Pancreas (tissue), 10 donors: ENCODE measurements around the gene RING1. TPM values are rescaled to one million over a fixed set of nuclear protein-coding genes. Genes with fewer than 3 reads are reported as not detected.
A peak's percentile ranks its signal among the peaks of the same experiment; 100 is the strongest.

Experiments
- ATAC-seq, 4 donors: fragments of 200-7000 bp; cut with Tn5 transposase; one replicate each; pipeline versions ENCODE4 v1.8.0 to v1.9.1; 2020; ENCODE audit warnings: mild to moderate bottlenecking in 4 of 4, moderate library complexity in 4 of 4
- DNase-seq, 6 donors: peaks; one replicate each; pipeline ENCODE4 v3.0.0-alpha.2; 2020
- FAIRE-seq: peaks from 2 replicates; lab custom pipeline; 2012; peaks lifted over from hg19 to GRCh38; lab: Jason Lieb, UNC
- H3K27ac ChIP-seq, 4 donors: fragments of 200-600 bp; sonication (generic); 1 replicate in 3 of 4; 2 replicates in 1 of 4; pipeline versions ENCODE4 v1.5.0 to v1.8.0; 2020
- H3K27me3 ChIP-seq, 4 donors: fragments of 200-600 bp; one replicate each; pipeline ENCODE4 v1.8.0; 2021
- H3K36me3 ChIP-seq, 3 donors: fragments of 200-600 bp; sonication (generic) in 1 of 3; one replicate each; pipeline versions ENCODE4 v1.5.0 to v1.8.0; 2020 to 2021
- H3K4me1 ChIP-seq, 3 donors: fragments of 200-600 bp; one replicate each; pipeline ENCODE4 v1.8.0; 2021
- H3K4me3 ChIP-seq, 4 donors: fragments of 200-600 bp; sonication (generic) in 2 of 4; one replicate each; pipeline versions ENCODE4 v1.5.0 to v1.8.0; 2020 to 2021
- H3K9me3 ChIP-seq, 4 donors: fragments of 200-600 bp; one replicate each; pipeline ENCODE4 v1.8.0; 2021
- whole genome bisulfite sequencing, 2 donors: extraction: QIAGEN DNeasy Blood & Tissue Kit; methylation state at CpG; one replicate each; pipeline ENCODE4 v1.1.7; 2013; 5-methylcytosine and 5-hydroxymethylcytosine counted together
- intact Hi-C, 3 donors: fragments of 100-400 bp; cut with DNase I; formaldehyde crosslinking; loops; one replicate each; pipeline versions ENCODE4 v1.11.1 to v1.14.2; 2022
- polyA plus RNA-seq, 2 donors: library from polyadenylated mRNA; stranded (reverse); fragments of 200-250 nt; gene quantifications; one replicate each; pipeline ENCODE4 v1.2.3, GENCODE V29; 2013
- total RNA-seq, 6 donors: library from RNA; stranded (reverse); fragmentation: NEBNext Ultra II Directional in 4 of 6; extraction: Animal tissue kit (Norgen Biotek cat#: 25700) in 4 of 6; gene quantifications; one replicate each; pipeline versions ENCODE4 v1.2.1 to v1.2.4, GENCODE V29; 2021 to 2023
- TF ChIP-seq, protein P1 (sequence below), 4 donors: fragments of 200-600 bp; sonication (generic) in 3 of 4; IDR thresholded peaks; one replicate each; pipeline versions ENCODE4 v1.5.0 to v1.8.0; 2021; ENCODE audit warnings: antibody characterized with exemption in 4 of 4
- donor health status: healthy with polysubstance abuse.
- donor health status: DM: no; HTN: no; CAD: no; lungs with moderate emphysema.
- donor health status: DM: no; HTN: no; CAD: no.
- donor health status: control.
- donor health status: control.
- donor health status: Bipolar disorder and iron deficiency.
- donor health status: DM: yes; HTN: yes; CAD: no.
- donor health status: DM: no; HTN: no; CAD: no.
- donor health status: DM: no; HTN: no; CAD: no.
- donor health status: DM: yes; HTN: yes; CAD: no.

Gene RING1
- total and polyA plus RNA-seq, 8 donors: 15.0 to 57.6 (median 22.1) TPM

DNA sequence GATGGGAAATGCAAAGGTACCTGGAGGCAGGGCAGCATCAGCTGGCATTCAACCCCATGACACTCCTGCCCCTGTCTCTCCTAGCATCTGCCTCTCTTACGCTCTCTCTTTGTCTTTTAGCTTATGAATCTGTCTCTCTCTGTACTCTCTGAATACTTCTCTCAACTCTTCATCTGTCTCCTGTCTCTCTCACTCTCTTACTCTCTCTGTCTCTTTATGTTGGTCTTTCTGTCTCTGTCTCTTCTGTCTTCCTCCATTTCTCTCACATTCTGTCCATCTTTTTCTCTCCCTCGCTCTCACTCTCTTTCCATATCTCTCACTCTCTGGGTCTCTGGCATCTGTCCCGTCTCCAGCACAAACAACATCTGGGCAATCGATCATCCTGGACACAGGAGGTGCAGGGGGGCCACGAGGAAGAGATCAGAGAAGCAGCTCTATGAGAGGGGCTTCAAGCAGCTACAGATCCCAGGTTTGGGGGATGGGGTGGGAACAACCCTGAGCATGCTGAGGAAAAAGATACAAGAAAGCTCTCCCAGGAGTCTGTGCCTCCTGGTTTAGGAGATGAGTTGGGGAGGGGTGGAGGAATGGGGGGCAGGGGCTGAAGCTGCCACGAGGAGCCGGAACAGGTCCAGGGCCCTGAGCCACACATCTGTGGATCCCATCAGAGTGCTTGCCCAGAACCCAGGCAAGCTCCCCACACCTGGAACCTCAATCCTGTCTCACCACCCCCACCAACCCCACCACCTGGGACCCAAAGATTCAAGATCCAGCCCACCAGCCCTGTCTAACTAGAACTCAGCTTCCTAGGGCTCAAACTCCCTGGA lies 18.5 kb upstream of the RING1 start:
- no peak for DNase-seq
- FAIRE-seq: no peak
- H3K9me3 ChIP-seq: no peaks in the 10 kb centered on the region
- no peak overlapping the region for H3K27ac ChIP-seq
- ATAC-seq: no peak
- H3K4me3 ChIP-seq: no peak overlapping the region
- intact Hi-C loops: no loop called here
- TF ChIP-seq, protein P1, sequence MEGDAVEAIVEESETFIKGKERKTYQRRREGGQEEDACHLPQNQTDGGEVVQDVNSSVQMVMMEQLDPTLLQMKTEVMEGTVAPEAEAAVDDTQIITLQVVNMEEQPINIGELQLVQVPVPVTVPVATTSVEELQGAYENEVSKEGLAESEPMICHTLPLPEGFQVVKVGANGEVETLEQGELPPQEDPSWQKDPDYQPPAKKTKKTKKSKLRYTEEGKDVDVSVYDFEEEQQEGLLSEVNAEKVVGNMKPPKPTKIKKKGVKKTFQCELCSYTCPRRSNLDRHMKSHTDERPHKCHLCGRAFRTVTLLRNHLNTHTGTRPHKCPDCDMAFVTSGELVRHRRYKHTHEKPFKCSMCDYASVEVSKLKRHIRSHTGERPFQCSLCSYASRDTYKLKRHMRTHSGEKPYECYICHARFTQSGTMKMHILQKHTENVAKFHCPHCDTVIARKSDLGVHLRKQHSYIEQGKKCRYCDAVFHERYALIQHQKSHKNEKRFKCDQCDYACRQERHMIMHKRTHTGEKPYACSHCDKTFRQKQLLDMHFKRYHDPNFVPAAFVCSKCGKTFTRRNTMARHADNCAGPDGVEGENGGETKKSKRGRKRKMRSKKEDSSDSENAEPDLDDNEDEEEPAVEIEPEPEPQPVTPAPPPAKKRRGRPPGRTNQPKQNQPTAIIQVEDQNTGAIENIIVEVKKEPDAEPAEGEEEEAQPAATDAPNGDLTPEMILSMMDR (IDR thresholded peaks at IDR 0.05): no peak
- H3K4me1 ChIP-seq: peaks cover 9 to 12% (median 11%) of the 10 kb centered on the region in 3 donors
- no peaks in the 10 kb centered on the region for H3K27me3 ChIP-seq
- H3K36me3 ChIP-seq: peaks cover 0 to 7% (median 0%) of the 10 kb centered on the region in 3 donors
- WGBS, 2 donors: 51 to 63% methylated on average over 7 of the region's 7 CpGs

DNA sequence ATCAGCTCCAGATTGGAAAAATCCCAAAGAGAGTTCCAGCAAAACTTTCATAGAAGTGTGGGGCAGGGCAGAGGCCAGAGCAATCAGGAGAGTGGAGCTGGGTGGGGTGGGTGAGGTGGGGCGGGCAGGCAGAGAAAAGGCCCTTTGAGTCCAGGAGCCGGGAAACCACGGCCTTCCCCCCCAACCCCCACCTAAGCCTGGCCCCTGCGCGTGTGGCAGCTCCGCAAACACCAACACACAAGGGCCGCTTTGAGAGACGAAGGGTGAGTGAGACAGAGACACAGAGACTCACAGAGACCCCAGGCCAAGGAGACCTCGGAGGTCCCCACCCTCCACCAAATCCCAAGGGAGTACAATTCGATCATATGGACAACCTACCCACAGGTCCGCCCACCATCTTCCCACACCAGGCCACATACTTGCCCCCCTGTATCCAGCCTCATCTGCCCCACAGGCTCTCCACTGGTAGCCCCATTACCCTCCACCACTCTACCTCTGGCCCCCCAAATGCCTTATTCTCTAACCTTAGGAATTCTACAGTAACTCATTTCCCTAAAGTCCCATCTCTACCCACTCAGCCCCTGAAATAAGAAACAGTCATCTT lies 17.7 kb upstream of the RING1 start:
- Histone ChIP-seq H3K36me3 (peaks cover 0 to 12% (median 6%) of the 10 kb centered on the region in 3 donors), H3K27ac (no peak overlapping the region), H3K27me3 (no peaks in the 10 kb centered on the region), H3K9me3 (no peaks in the 10 kb centered on the region), H3K4me3 (no peak overlapping the region), H3K4me1 (peaks cover 9 to 12% (median 11%) of the 10 kb centered on the region in 3 donors)
- DNase-seq (no peak), ATAC-seq (no peak), FAIRE-seq (no peak)
- TF ChIP-seq, protein P1 (IDR thresholded peaks at IDR 0.05): no peak
- 70 to 78% methylated on average over 11 of the region's 11 CpGs for WGBS, 2 donors
- intact Hi-C loops: no loop called here

DNA sequence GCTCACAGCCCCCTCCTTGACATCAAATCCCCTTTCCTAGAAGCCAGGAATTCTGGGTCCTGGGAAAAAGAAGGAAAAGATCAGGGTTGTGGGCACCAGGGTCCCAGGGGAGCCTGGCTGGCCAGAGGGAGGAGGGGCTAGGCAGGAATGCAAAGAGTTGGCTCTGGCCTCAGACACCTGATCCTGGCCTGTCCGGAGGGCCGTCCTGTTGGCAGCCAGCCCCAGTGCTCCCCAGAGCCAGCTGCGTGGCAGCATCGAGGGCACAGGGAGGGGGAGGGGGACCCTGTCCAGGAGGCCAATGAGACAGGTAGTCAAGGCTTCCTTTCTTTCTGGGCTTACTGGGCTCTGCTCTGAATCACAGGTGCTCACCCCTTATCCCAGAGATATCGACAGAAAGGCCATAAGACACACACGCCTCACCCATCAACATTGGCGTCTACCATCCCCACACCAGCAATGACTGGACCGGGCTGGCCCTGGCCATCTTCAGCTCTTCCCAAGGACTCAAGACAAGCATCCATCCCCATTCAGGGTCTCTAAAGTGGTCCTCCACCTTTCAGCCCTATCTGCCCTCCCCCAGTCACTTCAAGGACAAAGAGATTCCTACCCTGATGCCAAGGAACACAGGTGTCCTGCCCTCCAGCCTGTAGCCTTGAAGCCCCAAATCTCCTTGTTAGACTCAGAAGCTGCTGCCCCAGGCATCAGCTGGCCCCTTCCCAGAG lies 16.8 kb upstream of the RING1 start:
- intact Hi-C loops: no loop called here
- H3K9me3 ChIP-seq: no peaks in the 10 kb centered on the region
- TF ChIP-seq, protein P1 (IDR thresholded peaks at IDR 0.05): no peak
- no peak overlapping the region for H3K4me3 ChIP-seq
- ATAC-seq: peak; percentile 32 to 70 (median 48)
- H3K27ac ChIP-seq: no peak overlapping the region
- peaks cover 9 to 12% (median 11%) of the 10 kb centered on the region in 3 donors for H3K4me1 ChIP-seq
- FAIRE-seq: no peak
- H3K36me3 ChIP-seq: peaks cover 0 to 22% (median 15%) of the 10 kb centered on the region in 3 donors
- 25 to 31% methylated on average over 8 of the region's 8 CpGs for WGBS, 2 donors
- H3K27me3 ChIP-seq: no peaks in the 10 kb centered on the region
- DNase-seq: peak in 4 of 6 donors; percentile 58 to 82 (median 72)

DNA sequence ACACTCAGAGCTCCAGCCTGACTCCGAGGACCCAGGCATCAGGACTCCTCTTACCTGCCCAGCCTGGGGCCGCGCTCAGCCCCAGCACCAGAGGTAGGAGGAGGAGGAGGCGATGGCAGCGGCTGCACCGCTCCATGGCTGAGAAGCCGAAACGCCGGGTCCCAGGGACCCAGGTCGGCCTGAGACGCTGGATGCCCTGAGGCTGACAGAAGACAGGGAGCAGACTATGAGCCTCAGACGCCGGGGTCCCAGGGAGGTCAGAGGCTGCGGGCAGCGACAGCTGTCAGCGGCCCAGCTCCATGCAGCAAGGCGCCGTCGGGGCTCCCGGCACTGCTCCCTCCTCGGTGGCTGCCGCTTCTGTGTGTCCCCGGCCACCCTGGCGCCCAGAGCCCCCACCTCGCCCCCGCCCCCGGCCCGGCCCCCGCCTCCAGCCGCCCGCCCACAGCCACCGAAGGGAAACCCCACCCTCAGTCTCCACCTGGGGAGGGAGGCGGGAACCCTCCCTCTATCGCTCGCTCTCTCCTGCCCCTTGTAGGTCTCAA lies 16.1 kb upstream of the RING1 start, which contains the start of gene COL11A2:
TSS of gene COL11A2 (minus strand) at position 363 of the 542 bp plus-strand sequence. CDS start at position 136, 227 bp downstream.
- FAIRE-seq (no peak), ATAC-seq (peak; percentile 9 to 36 (median 14)), DNase-seq (peak in 1 of 6 donors; percentile 73)
- WGBS, 2 donors: 18% methylated on average over 24 to 35 of the region's 35 CpGs
- Histone ChIP-seq H3K4me3 (peak within 1 kb of the TSS in 2 of 4 donors; percentile 5 to 15), H3K27me3 (no peaks in the 10 kb centered on the region), H3K36me3 (peaks cover 0 to 25% (median 18%) of the 10 kb centered on the region in 3 donors), H3K4me1 (peaks cover 9 to 12% (median 11%) of the 10 kb centered on the region in 3 donors), H3K9me3 (no peaks in the 10 kb centered on the region), H3K27ac (no peak within 1 kb of the TSS)
- TF ChIP-seq, protein P1 (IDR thresholded peaks at IDR 0.05): no peak
- intact Hi-C loops: no loop called here
